ENCODE data around the gene SP1. TPM values are rescaled to one million over a fixed set of nuclear protein-coding genes. Genes with fewer than 3 reads are reported as not detected.
"Not testable (repeated sequence)": the region's sequence is repeated elsewhere in the genome, so short reads cannot be mapped to it uniquely, and the experiment has no call there.

Gene SP1
- total and polyA plus RNA-seq, 2 of the 4 experiments (the other 2 are of a cell fraction) = 19.7 to 53.6 TPM

DNA sequence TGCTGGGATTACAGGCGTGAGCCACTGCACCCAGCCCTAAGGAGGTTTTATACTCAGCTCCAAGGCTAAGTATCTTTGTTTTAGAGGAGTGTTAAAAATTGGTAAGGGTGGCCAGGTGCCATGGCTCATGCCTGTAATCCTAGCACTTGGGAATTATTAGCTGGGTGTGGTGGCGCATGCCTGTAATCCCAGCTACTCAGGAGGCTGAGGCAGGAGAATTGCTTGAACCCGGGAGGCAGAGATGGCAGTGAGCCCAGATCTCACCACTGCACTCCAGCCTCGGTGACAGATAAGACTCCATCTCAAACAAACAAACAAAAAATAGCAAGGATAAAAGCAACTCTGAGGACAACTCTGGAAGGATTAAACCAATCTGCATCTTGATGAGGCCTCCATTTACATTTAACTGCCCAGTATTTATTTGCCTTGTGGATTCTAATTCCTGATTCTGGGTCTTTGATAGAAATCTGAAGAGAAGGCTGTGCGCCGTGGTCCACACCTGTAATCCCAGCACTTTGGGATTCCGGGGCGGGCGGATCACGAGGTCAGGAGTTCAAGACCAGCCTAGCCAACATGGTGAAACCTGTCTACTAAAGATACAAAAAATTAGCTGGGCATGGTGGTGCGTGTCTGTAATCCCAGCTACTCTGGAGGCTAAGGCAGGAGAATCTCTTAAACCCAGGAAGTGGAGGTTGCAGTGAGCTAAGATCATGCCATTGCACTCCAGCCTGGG is 64.8 kb downstream of the SP1 start:
- DNase-seq; H3K18ac ChIP-seq (ENCODE audit: low read depth, low read length); H3K4me3 ChIP-seq (ENCODE audit: insufficient read depth, low read depth, low read length); H2BK5ac ChIP-seq (ENCODE audit: low read depth, low read length, poor library complexity, severe bottlenecking); H3K4me1 ChIP-seq (ENCODE audit: control insufficient read depth, insufficient read depth, low read length); H3K23ac ChIP-seq (ENCODE audit: low read depth, low read length); BruUV-seq (replicated peaks); in situ Hi-C loops (cut with MboI; ENCODE audit: low sequenced_read_pairs); H3K27ac ChIP-seq (ENCODE audit: insufficient read depth, low read length); dilution Hi-C loops (cut with HindIII; ENCODE audit: low sequenced_read_pairs, unreplicated experiment); H3K14ac ChIP-seq (replicated peaks; ENCODE audit: low read depth, low read length); ATAC-seq (ENCODE audit: low read depth); POLR2A ChIA-PET (ENCODE audit: unreplicated experiment); H2BK20ac ChIP-seq (ENCODE audit: low read depth, low read length); H3K27me3 ChIP-seq (ENCODE audit: control insufficient read depth, insufficient read depth, low read length); H4K5ac ChIP-seq (ENCODE audit: low read depth, low read length); H3K9ac ChIP-seq (ENCODE audit: low read depth, low read length); H3K9me1 ChIP-seq (ENCODE audit: insufficient read depth, low read length); H4K8ac ChIP-seq (ENCODE audit: low read depth in 2 of 2, low read length in 2 of 2); H4K20me1 ChIP-seq (ENCODE audit: insufficient read depth, low read length); H2AK5ac ChIP-seq (ENCODE audit: low read depth, low read length); H2BK120ac ChIP-seq (ENCODE audit: low read depth, low read length); H2BK15ac ChIP-seq (ENCODE audit: low read depth, low read length); H3K9me3 ChIP-seq (ENCODE audit: control insufficient read depth, insufficient read depth, low read length); H2AFZ ChIP-seq (replicated peaks; ENCODE audit: low read length, poor library complexity); intact Hi-C loops (cut with micrococcal nuclease); H4K91ac ChIP-seq (ENCODE audit: insufficient read depth, low read depth, low read length); H3K4ac ChIP-seq (ENCODE audit: low read depth, low read length); H3K56ac ChIP-seq (ENCODE audit: extremely low read depth, insufficient read depth, low read length); H3K4me2 ChIP-seq (ENCODE audit: low read depth, low read length); H2AK9ac ChIP-seq (replicated peaks; ENCODE audit: low read depth, low read length, poor library complexity): not testable (repeated sequence)
- CTCF ChIA-PET = interaction anchor here (0.6 kb wide), 1 partner anchor 36 kb away, joined by 5 read pairs; no protein-coding TSS in a partner anchor
- 40% methylated on average over 1 of the region's 11 CpGs; no CpG with 5 or more reads in 1 of the 2 experiments for WGBS, 2 experiments (ENCODE audit: extremely low coverage in 2 of 2, insufficient read length in 1 of 2)
- Histone ChIP-seq H3K36me3 (ENCODE audit: control insufficient read depth, insufficient read depth, low read length) (peaks cover 21% of the 10 kb centered on the region), H3K79me1 (ENCODE audit: low read depth in 1 of 2, low read length in 2 of 2) (peaks cover 25 to 45% of the 10 kb centered on the region in 2 experiments)

All from IMR-90 (cell line).